ENCODE results near the gene XIRP1.

Gene XIRP1

GRCh38 chr3:39210078-39210477, 17.7 kb upstream of the XIRP1 start:
- no peak for DNase-seq

- DNase-seq = no peak
Observed at GRCh38 chr3:39209329-39209970, 17.1 kb upstream of the XIRP1 start.

- DNase-seq = peak in 17 of 56 donors; percentile 3 to 68 (median 23)
Observed at GRCh38 chr3:39208463-39209055, 16.2 kb upstream of the XIRP1 start.

GRCh38 chr3:39207361-39208186, 15.2 kb upstream of the XIRP1 start:
- no peak for DNase-seq

- DNase-seq = no peak
Observed at GRCh38 chr3:39205919-39206516, 13.6 kb upstream of the XIRP1 start.

GRCh38 chr3:39205131-39205530, 12.7 kb upstream of the XIRP1 start:
- no peak for DNase-seq

- no peak for DNase-seq
Observed at GRCh38 chr3:39203860-39204259, 11.5 kb upstream of the XIRP1 start.

GRCh38 chr3:39203402-39203801, 11.0 kb upstream of the XIRP1 start:
- DNase-seq = no peak

GRCh38 chr3:39202094-39202493, 9.7 kb upstream of the XIRP1 start:
- DNase-seq = no peak

GRCh38 chr3:39196671-39197356, 4.4 kb upstream of the XIRP1 start:
- no peak for DNase-seq

GRCh38 chr3:39196034-39196433, 3.6 kb upstream of the XIRP1 start:
- DNase-seq = no peak

- no peak for DNase-seq
Observed at GRCh38 chr3:39193391-39193790, 996 bp upstream of the XIRP1 start.

- no peak for DNase-seq
Observed at GRCh38 chr3:39191773-39192172, 622 bp downstream of the XIRP1 start.

- no peak for DNase-seq
Observed at GRCh38 chr3:39191111-39191510, 1.3 kb downstream of the XIRP1 start.

- no peak for DNase-seq
Observed at GRCh38 chr3:39190281-39191025, 1.9 kb downstream of the XIRP1 start.

GRCh38 chr3:39189959-39190269, 2.5 kb downstream of the XIRP1 start:
- DNase-seq = peak in 36 of 56 donors; percentile 9 to 74 (median 34)

- DNase-seq = peak in 2 of 56 donors; percentile 20 to 25
Observed at GRCh38 chr3:39189150-39189958, 3.0 kb downstream of the XIRP1 start.

GRCh38 chr3:39188271-39189149, 3.9 kb downstream of the XIRP1 start:
- peak in 1 of 56 donors; percentile 19 for DNase-seq

Measured in nucleus accumbens (tissue), 56 donors.